Posterior vena cava (tissue), 2 donors: ENCODE data around the gene RNASEH2A. TPM values are rescaled to one million over a fixed set of nuclear protein-coding genes. Genes with fewer than 3 reads are reported as not detected.
"Not testable (repeated sequence)": the region's sequence is repeated elsewhere in the genome, so short reads cannot be mapped to it uniquely, and the experiment has no call there.

ENCODE experiments used
- DNase-seq: peaks from one replicate; pipeline ENCODE4 v3.0.0-alpha.2; 2020; ENCODE audit warnings: low spot score
- intact Hi-C, 2 donors: fragments of 100-400 bp; cut with DNase I; formaldehyde crosslinking; loops; one replicate each; pipeline versions ENCODE4 v1.14.1 to v1.14.2; 2022 to 2023
- total RNA-seq, 2 donors: library from RNA; stranded (reverse); fragmentation: NEBNext Ultra II Directional; extraction: Animal tissue kit (Norgen Biotek cat#: 25700); gene quantifications; one replicate each; pipeline ENCODE4 v1.2.1, GENCODE V29; 2021
- donor health status: DM: yes; HTN: yes; CAD: no.
- donor health status: DM: yes; HTN: yes; CAD: no.

Gene RNASEH2A
- total RNA-seq, 2 donors from 2014 or later, result 4.3 to 5.1 TPM

DNA sequence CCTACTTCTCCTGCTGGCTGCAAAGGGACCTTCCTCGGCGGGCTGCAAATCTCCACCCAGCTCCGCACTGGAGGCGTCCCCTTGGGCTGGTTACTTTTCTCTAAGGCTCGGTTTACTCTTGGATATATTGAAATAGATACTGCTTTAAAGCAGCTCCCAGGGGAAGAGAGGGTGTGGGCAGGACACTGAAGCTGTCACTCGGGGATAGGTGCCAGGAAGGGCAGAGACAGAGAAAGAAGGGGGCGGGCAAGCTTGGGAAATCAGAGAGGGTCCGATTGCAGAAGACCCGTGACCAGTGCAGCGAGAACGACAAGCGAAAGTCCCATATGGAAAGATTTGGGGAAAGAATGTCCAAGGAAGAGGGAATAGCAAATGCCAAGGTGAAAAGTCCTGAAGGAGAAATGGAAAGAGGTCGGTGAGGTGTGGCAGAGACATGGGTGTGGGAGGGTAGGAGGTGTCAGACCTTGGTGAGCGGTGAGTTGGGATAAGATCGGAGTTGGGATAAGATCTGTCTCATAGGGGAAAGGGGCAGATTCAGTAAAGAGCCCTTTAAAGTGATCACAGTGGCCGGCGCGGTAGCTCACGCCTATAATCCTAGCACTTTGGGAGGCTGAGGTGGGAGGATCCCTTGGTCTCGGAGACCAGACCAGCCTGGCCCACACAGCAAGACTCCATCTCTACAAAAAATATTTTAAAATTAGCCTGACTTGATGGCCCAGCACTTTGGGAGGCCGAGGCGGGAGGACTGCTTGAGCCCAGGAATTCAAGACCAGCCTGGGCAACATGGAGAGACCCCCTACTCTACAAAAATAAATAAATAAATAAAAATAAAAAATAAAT, 3.9 kb upstream of the RNASEH2A start:
- intact Hi-C loops, result loop anchor here in 1 of 2 donors (5.0 kb wide), 1 partner anchor 35 kb away; no protein-coding TSS in a partner anchor
- DNase-seq, result no peak

DNA sequence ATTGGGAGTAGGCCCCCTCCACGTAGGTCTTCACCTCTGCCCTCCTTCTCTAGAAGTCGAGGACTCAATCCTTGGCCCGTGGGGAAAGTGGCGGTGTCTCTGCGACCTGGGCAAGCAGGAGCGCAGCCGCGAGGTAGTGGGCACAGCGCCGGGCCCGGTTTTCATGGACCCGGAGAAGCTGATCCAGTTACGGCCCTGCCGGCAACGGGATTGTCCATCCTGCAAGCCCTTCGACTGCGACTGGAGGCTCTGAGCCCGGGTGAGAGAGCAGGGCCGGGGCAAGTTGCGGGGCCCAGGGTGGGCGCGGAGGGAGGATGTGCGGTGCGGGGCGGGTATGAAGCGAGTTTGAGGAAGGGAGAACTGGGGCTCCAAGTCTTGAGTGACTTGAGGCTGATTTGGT, 2.3 kb upstream of the RNASEH2A start:
- DNase-seq, result no peak
- intact Hi-C loops, result loop anchor here in 1 of 2 donors (5.0 kb wide), 1 partner anchor 37 kb away; no protein-coding TSS in a partner anchor

DNA sequence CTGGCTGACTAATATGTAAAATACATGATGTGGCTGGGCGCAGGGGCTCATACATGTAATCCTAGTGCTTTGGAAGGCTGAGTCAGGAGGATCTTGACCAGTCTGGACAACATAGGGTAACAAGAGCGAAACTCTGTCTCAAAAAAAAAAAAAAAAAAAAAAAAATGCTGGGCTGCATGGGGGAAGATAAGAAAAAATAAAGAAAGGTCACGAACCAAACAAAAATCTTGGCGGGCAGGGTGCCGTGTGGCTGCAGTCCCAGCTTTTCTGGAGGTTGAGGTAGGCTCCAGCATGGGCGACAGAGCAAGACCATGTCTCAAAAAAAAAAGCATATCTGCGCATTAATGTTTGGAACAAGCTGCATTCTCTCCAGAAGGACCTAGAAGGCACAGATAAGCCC, 8.7 kb downstream of the RNASEH2A start:
- DNase-seq, result no peak
- intact Hi-C loops, result no loop called here

DNA sequence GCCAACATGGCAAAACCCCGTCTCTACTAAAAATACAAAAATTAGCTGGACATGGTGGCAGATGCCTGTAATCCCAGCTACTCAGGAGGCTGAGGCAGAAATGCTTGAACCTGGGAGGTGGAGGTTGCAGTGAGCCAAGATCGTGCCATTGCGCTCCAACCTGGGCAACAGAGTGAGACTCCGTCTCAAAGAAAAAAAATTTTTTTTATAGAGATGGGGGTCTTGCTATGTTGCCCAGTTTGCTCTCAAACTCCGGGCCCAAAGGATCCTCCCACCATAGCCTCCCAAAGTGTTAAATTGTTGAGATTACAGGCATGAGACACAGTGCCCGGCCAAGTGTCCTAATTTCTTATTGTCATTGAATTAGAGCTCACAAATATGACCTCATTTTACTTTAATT, 10.8 kb downstream of the RNASEH2A start:
- DNase-seq, result not testable (repeated sequence)

DNA sequence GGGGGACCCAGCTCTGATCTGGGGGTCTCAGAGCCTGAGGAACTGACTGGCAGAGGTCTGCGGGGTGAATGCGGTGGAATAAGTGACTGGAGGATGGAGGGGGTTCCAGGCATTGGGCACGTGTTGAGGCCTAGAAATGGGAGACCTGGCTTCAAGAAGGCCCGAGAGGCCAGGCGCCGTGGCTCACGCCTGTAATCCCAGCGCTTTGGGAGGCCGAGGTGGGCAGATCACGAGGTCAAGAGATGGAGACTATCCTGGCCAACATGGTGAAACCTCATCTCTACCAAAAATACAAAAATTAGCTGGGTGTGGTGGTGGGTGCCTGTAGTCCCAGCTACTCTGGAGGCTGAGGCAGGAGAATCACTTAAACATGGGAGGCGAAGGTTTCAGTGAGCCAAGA, 11.4 kb downstream of the RNASEH2A start:
- intact Hi-C loops, result not testable (repeated sequence)

More for the DNA sequence above, 10.8 kb downstream of the RNASEH2A start:
- intact Hi-C loops, result not testable (repeated sequence)

DNA sequence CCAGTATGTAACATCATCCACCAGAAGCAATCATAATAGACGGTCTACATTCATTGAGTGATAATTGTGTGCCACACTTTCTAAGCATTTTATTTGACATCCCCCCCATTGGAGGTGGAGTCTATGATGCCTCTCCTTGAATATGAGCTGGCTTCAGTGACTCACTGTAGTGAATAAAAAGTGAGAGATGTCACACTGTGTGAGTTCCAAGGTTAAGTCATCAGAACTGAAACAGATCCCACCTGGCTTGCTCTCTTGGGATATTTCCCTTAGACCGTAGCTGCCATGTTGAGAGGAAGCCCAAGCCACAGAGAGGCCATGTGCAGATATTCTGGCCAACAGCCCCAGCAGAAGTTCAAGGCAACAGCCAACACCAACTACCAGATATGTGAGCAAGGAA, 15.4 kb downstream of the RNASEH2A start:
- DNase-seq, result no peak
- intact Hi-C loops, result no loop called here

More for the DNA sequence above, 11.4 kb downstream of the RNASEH2A start:
- DNase-seq, result not testable (repeated sequence)

DNA sequence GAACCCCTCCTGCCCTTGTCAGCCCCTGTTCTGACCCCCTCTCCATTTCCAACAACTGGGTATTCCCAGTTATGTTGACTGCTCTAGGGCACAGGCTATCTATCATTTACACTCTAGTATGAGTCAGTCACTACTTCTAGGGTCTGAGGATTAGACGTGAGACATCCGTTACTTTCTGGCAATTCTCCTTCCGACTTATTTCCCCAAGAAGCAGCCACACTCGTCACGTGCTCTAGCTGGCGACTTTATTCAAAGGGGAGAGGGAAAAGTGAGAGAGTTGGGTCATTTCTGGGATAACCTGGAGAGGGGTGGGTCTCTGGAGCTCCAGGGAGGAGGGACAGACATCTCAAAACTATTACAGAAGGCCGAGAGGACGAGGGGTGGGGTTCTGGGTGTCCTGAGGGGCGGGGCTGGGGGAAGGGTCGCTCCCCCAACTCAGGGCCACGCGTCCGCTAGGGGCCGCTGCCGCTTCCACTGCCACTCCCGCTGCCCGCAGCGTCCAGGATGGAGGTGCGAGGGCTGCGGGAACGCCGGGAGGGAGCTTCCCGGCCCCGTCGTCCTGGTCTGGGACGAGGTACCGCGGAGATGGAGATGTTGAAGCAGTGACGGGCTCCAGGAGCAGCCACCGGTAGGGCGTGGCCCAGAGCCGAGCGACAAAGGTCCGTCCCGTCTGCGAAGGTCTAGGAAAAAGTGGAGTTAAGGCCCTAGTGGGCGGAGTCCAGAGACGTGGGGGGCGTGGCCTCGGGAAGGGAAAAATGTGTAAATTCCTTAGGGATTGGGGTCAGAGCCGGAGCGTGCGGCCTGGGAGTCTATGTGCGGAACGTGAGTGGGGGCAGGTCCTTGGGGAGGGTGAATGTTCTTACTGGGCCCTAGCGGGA, 19.1 kb downstream of the RNASEH2A start:
- intact Hi-C loops, result no loop called here
- no peak for DNase-seq

DNA sequence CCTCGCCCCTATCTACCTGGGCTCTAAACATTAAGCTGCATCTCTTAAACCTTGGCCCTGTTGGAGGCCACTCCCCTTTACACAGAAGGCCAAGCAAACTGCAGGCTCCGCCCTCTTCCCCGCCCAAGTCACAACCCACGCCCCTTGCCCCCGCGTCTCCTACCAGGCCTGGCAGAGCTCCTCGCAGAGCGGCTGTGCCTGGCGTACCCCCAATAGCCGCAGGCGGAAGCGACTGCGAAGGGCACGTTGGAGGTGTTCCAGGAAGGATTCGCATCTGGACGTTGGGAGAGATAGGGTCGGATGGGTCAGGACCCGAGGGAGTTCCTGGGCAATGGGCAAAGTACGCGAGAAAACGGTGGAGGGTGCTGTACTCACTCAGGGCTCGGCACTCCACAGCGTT, 22.1 kb downstream of the RNASEH2A start:
- intact Hi-C loops, result no loop called here
- no peak for DNase-seq

DNA sequence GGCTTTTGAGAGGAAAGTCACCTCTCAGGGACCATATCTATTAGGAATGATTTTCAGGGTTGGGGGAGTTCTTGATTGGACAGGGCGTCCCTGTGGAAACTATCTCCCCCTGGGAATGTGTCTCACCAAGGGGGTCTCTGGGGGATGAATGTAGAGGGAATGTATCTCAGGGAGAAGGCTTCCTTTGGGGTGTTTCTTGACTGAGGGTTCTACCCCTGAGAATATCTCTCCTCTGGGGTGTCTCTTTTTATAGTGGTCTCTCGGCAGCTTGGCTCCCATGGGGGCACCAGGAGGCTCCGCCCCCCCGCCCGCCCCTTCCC, 27.0 kb downstream of the RNASEH2A start:
- no peak for DNase-seq
- intact Hi-C loops, result no loop called here

DNA sequence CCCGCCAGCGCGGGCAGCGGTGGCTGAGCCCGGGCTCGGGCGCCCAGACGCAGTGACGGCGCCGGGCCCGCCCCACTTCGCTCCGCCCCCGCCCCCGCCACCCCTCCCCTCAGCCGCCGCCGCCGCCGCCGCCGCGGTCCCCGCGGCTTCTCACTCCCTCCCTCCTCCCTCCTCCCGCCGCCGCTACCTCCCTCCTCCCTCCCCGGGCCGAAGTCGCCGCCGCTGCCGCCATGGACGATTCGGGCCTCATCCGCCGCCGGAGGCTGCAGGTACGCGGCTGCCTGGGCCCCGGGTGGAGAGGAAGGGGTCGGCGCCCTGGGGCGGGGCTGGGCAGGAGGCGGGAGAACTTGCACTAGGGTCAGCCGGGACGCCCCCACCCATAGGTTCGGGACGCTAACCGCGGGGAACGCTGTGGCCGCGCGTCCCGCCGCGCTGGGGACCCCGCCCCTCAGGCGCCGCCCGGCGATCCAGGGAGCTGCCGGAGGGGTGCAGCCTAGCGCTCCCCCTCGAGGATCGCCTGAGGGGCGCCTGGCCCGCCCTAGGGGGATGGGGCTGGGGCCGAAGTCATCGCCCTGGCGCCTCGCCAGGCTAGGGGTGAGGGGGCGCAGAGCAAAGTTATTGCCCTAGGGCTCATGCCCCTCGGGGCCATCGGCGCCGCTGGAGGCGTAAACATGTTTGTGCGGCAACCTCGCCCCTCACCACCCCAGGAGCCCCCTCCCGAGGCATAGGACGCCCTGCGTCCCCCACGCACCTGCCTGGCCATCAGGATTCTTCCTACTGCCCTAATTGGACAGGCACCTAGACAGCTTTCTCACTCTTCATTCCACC, 27.6 kb downstream of the RNASEH2A start:
- DNase-seq, result no peak
- intact Hi-C loops, result no loop called here

DNA sequence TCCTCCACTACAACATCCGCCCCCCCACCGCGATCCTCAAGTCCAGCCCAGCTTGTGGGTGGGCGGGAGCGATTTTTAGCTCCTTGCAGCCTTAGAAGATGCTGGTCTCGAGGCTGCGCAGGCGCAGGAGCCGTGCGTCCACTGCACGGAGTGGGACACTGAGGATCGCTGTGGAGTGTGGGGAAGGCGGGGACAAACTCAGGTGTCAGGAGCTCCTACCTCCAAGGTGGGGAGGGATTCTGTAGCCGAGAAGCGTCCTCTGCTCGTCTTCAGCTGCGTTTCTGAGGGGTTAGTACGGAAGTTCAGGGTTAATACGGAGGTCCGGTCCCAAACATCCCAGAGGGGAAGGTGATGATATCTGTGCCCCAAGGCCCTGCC, 28.2 kb downstream of the RNASEH2A start, which contains the start of gene RTBDN:
RTBDN (minus strand) TSS at position 14 of the 378 bp plus-strand sequence. CDS start 4,600 bp downstream, outside the sequence.
- intact Hi-C loops, result no loop called here
- DNase-seq, result no peak

DNA sequence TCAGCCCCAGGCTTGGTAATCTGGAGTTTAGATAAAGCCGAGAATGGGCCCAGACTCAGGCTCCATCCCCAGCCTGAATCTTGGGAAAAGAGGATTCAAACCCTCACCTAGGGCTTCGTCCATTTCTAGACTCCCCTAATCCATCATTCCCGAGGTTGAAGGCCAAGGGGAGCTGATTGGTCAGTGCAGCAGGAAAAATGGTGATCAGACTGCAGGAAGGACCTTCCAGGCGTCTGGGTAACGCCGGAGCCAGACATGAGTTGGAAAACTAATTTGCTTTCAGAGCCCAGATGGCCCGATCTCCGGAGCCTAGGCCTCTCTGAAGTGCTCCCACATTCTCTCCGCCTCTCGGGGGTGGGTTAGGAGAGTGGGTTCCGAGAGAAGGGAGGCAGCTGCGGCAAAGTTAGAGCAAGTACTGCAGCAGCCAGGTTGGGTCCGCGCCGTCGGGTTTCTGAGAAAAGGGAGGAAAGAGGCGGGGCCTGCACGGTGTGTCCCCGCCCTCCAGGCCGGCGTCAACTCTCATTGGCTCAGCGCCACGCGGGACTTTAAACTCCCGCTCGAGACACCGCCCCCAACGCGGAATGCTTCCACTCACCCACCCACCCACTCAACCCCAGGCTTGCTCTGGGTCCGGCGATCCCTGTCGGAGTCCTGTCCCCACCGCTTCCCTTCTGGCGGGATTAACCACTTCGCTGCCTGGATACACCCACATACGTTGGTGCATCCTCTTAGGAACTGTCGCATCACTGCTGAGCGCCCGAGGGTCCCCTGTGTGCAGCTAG, 28.8 kb downstream of the RNASEH2A start:
- no peak for DNase-seq
- intact Hi-C loops, result no loop called here

DNA sequence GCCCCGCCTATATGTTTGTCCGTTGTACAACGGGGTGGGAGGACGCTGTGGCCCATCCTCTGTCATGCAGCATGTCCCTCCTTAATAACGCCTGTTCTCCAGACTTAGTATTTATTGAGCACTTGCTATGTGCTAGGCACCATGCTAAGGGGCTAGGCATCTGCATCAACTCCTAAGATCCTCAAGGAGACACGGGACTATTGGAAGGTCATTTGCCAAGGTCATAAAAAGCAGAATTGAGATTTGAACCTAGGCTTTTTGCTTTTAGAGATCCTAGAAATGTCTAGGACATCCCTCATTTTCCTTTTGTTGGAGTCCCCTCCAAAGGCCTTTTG, 30.1 kb downstream of the RNASEH2A start:
- no peak for DNase-seq
- intact Hi-C loops, result no loop called here

DNA sequence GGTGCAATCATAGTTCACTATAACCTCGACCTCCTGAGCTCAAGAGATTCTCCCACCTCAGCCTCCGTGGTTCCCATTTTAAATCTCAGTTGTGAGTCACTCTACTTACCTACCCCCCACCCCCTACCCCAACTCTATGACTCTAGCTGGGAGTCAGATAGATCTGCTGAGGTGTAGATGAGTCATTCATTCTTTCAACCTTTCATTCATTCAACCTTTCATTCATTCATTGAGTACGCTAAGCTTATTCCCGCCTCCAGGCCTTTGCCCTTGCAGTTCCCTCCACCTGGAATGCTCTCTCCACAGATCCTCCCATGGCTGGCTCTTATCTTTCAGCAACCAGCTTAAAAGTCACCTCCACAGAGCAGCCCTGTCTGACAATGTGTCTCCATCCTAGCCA, 30.8 kb downstream of the RNASEH2A start:
- DNase-seq, result no peak
- intact Hi-C loops, result no loop called here

DNA sequence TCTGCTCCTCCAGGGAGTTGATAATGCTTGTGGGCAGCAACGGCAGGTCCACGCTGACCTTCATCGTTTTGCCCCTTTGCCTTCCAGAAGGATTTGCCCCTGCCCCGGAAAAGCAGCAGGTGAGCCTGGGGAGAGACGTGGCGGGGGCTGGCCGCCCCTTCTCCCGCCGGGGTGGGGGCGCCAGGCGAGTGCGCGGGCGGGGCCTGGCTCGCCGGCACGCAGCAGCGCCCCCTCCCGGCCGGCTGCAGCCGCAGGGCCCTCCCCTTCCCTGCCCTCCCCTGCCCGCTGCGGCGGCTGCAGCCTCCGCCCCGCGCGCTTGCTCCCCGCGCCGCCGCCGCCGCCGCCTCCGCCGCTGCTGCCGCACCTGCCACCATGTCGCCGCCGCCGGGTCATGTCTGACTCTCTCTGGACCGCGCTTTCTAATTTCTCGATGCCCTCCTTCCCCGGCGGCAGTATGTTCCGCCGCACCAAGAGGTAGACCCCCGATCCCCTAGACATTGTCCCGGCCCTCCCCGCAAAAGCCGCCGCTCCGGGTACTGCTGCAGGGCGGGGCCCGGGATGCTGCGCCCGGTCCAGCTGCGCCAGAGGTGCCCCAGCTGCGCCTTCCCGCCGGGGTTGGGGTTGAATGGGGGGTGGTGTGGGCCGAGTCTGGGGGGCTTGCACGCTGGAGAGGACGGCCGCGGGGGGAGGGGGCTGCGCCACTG, 31.9 kb downstream of the RNASEH2A start, which contains the start of gene MAST1:
MAST1 (plus strand) TSS at position 334 of the 704 bp plus-strand sequence; CDS start at position 392, 58 bp downstream.
- DNase-seq, result no peak
- intact Hi-C loops, result no loop called here

DNA sequence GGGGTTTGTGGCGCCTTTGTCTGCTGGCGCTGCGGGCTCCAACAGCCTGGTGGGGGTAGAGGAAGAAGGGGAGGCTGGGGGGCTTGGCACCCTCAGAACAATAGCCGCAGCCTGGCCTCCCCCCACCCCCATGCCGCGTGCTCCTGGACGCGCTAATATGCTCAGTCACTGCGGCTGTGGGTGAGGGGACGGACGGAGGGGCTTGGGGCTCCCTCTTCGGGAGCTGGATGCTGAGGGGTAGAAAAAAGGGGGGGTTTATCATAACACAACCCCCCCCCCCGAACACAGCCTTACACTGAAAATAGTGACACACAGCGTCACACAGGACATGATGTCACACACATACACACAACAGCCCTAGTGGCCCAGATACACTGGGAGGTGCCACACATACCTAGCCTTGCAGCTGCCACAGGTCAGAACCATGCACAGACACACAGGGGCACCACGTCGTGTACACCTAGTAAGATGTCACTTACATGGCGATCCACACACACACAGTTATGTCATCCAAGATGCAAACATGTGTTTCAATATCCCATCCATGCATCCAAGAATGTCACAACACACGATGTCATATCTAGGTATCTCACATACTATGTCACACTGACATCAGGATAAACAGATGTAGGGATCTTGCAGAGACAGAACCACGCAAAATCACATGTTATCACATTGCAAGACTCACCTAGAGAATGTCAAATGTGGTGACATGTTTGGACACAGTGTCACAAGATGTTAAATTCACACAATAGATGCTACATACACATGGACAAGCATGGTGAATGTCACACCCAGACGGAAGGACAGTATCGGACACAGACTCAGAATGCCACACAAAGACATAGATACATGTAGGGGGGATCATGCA, 32.7 kb downstream of the RNASEH2A start:
- intact Hi-C loops, result no loop called here
- DNase-seq, result no peak
